H1 (cell line): ENCODE results near the gene WWC2. TPM values are rescaled to one million over a fixed set of nuclear protein-coding genes. Genes with fewer than 3 reads are reported as not detected.

Experiments
- CHD7 ChIP-seq: fragments of 300-600 bp; sonication (generic); IDR thresholded peaks from 2 replicates; pipeline ENCODE4 v1.7.1; 2012; ENCODE audit warnings: low read length, moderate library complexity, mild to moderate bottlenecking, inconsistent platforms; ENCODE audit not compliant: insufficient replicate concordance
- CTBP2 ChIP-seq: IDR thresholded peaks from 2 replicates; pipeline ENCODE4 v1.7.0; 2011; ENCODE audit warnings: borderline replicate concordance, mild to moderate bottlenecking, moderate library complexity, mixed read lengths, low read length; ENCODE audit not compliant: insufficient read depth, insufficient read length
- GTF2F1 ChIP-seq: IDR thresholded peaks from 2 replicates; pipeline ENCODE4 v1.6.1; 2012; ENCODE audit warnings: low read depth, low read length, improper control_type of control experiment, borderline replicate concordance
- JUND ChIP-seq: IDR thresholded peaks from 2 replicates; pipeline ENCODE4 v1.6.1; 2011; ENCODE audit warnings: mild to moderate bottlenecking, improper control_type of control experiment, low read length
- NANOG ChIP-seq: IDR thresholded peaks from 2 replicates; pipeline ENCODE4 v1.6.1; 2011; ENCODE audit warnings: low read length, low read depth, mild to moderate bottlenecking, inconsistent platforms; ENCODE audit not compliant: insufficient read depth, poor library complexity, severe bottlenecking
- RBBP5 ChIP-seq: IDR thresholded peaks from 2 replicates; pipeline ENCODE4 v1.7.1; 2012; ENCODE audit warnings: low read depth, mild to moderate bottlenecking, inconsistent platforms, low read length, moderate library complexity, borderline replicate concordance
- SP2 ChIP-seq: IDR thresholded peaks from 2 replicates; pipeline ENCODE4 v1.6.1; 2012; ENCODE audit warnings: mild to moderate bottlenecking, low read length, inconsistent platforms
- SP4 ChIP-seq: IDR thresholded peaks from 2 replicates; pipeline ENCODE4 v1.6.1; 2012; ENCODE audit warnings: low read length, inconsistent platforms
- YY1 ChIP-seq: IDR thresholded peaks from 2 replicates; pipeline ENCODE4 v1.6.1; 2011; ENCODE audit warnings: low read depth, mild to moderate bottlenecking, low read length
- ZNF274 ChIP-seq: IDR thresholded peaks from 2 replicates; pipeline ENCODE4 v1.7.0; 2012; ENCODE audit warnings: low read length, borderline replicate concordance; ENCODE audit errors: extremely low read depth
- polyA plus RNA-seq, 7 experiments: library from polyadenylated mRNA; depleted of rRNA in 3 of 7; stranded (reverse) in 5 of 7; unstranded in 2 of 7; fragments of >200 nt in 5 of 7; fragments of 200-250 nt in 2 of 7; gene quantifications; 1 replicate in 5 of 7; 2 replicates in 1 of 7; 4 replicates in 1 of 7; pipeline versions ENCODE4 v1.2.1 to v1.2.3, GENCODE V29; 2011 to 2013; ENCODE audit warnings: missing spikeins in 2 of 7, mixed read lengths in 2 of 7
- total RNA-seq: library from RNA; stranded (reverse); fragmentation: NEBNext Ultra II Directional; extraction: Animal tissue kit (Norgen Biotek cat#: 25700); gene quantifications from 2 replicates; pipeline ENCODE4 v1.2.1, GENCODE V29; 2021

The WWC2 gene
- total and polyA plus RNA-seq, 2 of the 8 experiments (the other 6 are each of a cell fraction or from before 2014, with no cell fraction given), result 17.6 to 135 TPM

- TF ChIP-seq CHD7 (no peak), CTBP2 (no peak), SP4 (no peak), RBBP5 (no peak), SP2 (no peak), ZNF274 (no peak), NANOG (no peak), YY1 (no peak), JUND (no peak), GTF2F1 (no peak)
Measured at GRCh38 chr4:183285886-183286285, 186.8 kb downstream of the WWC2 start (continued).
